NCI-H187 treated with DMSO at 0.1 percent for 48 hours (cell line): ENCODE results near the gene C19orf81.

Experiments
- DNase-seq: peaks from one replicate; lab custom pipeline; 2025; lab: John Stamatoyannopoulos, UW

The C19orf81 gene

DNA sequence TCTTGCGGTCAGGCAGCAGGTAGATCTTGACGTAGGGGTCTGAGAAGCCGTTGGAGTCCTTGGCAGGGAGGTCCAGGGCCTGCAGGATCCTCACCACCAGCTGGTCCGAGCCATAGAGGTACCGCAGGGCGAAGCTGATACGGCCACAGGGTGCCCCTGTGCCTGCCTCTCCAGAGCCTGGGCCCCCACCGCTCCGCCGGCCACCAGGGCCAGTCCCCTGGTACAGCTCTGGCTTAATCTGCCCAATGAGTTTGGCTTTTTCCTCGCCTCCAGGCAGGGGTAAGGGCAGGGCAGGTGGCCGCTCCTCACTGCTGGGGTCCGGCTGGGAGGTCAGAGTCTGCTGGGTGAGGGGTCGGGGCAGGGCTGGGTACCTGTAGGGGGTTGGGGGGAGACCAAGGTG is 19.4 kb upstream of the C19orf81 start:
- no peak for DNase-seq

DNA sequence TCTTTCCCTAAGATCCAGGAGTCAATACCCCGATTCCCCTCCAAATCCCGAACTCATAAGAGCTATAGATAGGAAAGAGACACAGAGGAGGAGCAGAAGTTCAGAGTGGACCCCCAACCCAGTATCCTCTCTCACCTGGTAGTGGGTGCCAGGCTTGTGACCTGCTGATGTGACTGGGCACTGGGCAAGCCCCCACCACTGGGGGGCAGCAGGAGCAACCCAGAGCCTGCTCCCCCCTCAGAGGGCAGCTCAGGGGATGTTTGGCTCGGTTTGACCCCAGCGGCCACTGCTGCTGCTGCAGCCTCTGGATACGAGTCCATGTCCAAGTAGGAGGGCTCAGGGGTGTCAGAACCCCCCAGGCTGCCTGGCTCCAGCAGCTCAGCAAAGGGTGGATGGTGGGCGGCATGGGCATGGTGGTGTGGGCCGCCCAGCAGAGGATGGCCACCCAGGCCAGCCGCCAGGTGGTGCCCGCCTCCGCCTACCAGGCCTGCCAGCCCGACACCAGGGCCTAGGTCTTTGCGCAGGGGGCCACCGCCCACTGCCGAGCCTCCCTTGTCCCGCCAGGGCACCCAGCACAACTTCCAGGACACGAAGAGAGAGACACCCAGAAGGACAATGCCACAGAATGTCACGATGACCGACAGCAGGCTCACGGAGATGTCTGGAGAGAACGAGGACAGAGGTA is 17.0 kb upstream of the C19orf81 start:
- DNase-seq = no peak

DNA sequence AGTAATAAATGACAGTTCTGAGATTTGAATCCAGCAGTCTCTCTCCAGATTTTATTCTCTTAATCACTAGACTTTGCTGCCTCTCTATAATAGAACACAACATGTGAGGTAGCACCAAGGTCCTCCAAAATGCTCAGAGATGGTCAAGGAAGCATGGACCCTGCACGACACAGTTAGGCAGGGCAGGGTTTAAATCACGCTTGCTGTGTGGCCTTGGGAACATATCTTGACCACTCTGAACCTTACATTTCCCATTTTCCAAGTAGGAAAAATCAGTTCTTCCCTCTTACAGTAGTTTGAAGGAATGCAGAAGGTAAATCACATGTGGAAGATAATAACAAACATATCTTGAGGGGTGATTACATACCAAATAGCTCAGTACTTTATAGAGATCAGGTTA is 15.9 kb upstream of the C19orf81 start:
- DNase-seq = no peak

DNA sequence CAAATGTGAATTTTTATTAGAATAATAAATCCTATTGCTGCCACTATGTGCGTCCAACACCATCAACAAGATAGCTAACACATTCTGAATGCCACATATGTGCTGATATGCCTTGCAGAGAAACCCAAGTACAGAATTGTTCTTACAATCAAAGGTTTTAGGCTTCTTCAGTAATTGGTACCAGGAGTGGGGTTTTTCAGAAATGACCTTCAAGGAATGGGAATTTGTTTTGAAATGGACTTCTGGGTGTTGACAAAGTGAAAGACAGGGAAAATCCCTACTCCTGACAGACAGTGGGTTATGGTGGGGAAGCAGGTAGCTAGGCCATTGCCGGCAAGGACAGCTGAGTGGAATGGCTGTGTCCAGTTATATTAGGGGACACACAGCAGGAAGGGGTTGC is 15.3 kb upstream of the C19orf81 start:
- no peak for DNase-seq

DNA sequence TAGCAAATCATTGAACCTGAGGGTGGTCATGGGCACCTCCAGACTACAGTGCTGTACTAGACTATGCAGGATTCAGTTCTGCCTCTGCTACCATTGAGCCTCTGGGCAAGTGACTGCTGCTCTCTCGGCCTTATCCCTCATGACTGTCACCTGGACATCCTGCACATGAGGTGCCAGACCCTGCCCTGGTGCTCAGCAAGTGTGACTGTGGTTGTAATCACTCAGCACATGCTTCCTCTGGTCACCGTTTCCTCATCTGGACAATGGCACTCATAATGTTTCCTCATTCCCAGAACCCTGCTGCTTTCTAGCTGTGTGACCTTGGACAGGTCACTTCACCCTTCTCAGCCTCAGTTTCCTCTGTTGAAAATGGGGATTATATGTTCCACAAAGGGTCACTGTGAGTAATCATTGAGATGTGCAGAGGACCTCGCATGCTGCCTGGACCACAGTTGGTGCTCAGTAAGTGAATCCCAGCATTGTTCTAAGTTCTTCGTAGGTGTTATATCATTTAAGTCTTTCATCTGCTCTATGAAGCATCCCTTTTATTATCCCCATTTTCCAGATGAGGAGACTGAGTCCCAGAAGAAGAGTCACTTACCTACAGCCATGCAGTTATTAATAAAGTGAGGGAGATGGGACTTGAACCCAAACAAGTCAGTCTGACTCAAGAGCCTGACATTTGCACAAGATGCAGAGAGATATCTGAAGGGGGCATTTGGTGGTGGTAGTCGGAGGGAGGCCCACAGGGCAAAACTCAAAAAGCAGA is 12.7 kb upstream of the C19orf81 start:
- no peak for DNase-seq

DNA sequence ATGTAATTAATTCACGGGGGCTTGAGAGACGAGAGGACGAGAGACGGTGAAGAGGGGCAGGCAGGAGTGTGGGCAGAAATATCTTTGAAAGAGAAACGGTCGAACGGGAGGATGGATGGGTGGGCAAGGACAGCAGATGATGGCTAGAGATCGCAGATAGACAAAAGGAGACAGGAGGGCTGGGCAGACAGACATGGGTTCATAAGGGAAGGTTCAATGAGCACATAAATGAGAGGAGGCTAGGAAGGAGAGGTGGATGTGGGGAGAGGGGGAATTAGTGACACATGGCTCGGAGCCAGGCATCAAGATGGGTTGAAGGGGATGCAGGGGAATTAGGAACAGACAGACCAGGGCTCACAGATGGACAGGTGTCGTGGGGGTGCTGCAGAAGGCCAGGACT is 10.6 kb upstream of the C19orf81 start:
- DNase-seq = no peak

DNA sequence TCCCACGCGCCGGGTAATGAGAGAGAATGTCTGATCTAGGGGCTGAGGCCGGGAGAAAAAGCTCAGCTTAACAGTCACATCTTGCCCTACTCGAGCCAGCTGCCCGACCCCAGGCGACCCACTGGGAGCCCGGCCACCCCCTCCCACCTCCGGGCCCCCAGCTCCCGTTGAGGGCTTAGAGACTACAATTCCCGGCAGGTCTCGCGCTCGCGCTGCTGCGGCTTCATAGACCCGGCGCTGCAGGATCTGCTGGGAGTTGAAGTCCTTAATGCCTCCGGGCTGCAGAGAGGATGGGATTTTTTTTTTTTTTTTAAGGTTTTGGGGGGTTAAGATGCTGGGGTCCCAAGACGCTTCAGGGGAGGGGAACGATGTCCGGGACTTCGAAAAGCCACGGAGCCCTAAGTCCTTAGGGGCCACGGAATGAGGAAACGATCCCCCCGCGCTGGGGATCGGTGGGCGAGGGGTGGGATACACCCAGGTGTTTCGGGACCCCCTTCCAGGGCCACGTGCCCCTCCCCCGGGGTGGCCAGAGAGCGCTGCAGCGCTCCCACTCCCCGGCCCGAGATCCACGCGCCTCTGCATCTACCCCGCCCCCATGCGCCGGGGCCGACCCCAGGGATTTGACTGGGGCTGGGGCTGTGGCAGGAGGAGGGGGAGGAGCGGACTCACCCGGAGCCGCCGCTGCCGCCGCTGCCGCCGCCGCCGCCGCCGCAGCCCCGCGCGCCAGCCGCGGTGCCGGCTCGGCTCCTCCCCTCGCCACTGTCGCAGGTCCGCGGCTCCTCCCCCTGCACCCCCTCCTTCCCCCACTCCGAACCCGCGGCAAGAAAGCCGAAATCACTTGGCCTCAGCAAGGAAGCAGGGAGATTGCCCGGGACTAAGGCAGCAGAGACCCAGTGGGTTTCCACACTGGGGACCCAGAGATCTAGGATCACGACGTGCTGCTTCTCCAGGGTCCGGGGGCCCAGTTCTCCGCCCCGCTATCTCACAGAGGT is 9.8 kb upstream of the C19orf81 start, which contains the start of gene SYT3:
Gene SYT3 (minus strand): TSS at position 761 of the 992 bp plus-strand sequence. CDS start 2,470 bp downstream, outside the sequence.
- no peak for DNase-seq

DNA sequence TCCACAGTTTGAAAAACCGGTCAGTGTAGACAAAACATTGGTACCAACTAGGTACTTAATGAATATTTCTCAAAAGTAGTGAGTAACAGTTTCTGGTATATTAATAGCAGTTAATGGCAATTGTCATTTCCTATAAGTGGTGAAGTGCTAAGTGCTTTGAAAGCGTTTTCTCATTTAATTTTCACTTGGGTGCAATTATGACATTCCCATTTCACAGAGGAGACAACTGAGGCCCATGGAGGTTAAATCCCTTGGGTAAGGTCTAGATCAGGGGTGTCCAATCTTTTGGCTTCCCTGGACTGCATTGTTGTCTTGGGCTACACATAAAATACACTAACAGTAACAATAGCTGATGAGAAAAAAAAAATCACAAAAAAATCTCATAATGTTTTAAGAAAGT is 8.9 kb upstream of the C19orf81 start:
- no peak for DNase-seq

DNA sequence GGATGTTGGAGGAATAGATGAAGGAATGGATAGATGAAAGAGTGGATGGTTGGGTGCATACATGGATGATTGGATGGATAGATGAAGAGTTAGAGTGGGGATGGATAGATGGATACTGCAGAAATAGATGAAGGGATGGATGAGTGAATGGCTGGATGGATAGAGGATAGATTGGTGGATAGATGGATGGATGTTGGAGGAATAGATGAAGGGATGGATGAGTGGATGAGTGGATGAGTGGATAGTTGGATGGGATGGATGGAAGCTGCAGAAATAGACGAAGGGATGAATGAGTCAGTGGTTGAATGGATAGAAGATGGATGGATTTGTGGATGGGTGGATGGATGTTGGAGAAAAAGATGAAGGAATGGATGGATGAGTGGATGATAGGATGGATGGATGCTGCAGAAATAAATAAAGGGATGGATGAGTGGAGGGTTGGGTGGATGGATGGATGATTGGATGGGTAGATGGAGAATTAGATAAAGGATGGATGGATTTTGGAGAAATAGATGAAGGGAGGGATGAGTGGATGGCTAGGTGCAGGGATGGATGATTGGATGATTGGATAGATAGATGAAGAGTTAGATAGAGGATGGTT is 4.8 kb upstream of the C19orf81 start:
- no peak for DNase-seq

DNA sequence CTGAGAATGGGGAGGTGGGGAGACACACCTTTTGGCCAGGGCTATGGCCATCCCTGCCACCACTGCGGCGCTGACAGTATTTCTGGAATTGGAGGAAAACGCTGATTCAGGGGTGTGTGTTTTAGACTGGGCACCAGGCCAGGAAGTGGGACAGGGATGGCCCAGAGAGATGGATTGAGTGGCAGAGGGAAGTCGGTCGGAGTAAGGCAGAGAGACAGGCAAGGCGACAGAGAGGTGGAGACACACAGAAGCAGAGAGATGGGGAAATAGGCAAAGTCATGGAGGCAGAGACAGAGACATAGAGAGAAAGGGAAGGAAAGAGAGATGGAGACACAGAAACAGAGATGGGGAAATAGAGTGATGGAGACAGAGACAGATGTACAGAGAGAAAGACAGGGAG is 4.1 kb upstream of the C19orf81 start:
- no peak for DNase-seq

DNA sequence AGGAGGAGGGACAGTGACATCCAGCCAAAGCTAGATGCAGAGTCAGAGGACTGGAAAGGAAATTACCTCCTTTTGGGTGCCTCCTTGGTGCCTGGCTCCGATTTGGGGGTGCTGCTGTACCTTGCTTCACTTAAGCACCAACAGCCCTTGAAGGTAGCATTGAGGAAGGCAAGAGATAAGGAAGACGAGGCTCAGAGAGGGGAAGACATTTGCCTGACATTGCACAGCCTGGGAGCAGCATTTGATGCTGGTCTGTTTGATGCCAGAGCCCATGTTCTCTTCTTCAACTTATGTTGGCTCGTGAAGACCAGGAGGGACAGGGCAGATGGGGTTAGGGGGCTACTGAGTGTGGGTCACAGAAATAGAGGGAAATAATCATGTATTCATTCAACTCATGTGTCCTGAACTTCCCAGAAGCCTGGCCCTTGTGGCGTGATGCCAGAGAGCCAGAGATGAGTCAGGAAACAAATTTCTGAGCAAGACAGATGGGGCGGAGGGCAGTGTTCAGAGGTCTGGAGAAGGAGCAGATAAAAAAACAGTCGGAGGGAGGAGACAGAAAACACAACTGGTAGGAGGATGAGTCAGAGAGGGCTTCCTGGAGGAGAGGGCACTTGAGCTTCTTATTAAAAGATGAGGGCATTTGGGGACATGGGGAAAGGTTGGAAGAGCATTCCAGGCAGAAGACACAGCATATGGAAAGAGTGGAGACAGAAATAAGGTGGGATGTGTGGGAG is 3.0 kb upstream of the C19orf81 start:
- DNase-seq = no peak

DNA sequence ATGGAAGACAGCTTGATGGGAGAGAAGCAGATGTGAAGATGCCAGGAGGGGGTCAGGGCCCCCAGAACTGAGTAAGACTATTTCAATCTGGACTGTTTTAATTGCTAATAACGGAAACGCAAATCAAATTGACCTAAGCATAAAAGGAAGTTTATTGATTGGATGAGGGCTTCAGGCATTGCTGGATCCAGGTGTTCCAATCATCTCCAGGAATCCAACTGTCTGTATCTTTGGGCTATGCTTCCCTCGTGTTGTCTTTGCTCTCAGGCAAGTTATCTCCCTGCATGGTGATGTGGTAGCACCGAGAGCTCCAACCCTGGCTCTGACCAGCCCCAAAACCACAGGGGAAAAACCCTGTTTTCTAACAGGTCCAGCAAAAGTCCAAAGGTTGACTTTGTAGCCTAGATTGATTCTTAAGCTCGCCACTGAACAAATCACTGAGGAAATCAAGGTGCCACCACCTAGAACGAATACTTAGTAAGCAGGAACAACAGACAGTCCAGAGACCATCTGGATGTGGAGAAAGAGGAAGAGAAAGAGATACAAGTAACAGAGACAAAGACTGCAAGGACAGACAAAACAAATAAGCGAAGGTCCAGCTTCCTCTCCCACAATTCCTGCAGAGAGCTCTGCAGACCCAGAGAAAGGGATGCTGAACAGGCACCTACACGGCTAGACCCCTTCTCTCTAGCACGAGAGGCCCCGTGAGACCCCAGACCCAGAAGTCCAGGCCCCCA is 1.2 kb upstream of the C19orf81 start:
- no peak for DNase-seq

DNA sequence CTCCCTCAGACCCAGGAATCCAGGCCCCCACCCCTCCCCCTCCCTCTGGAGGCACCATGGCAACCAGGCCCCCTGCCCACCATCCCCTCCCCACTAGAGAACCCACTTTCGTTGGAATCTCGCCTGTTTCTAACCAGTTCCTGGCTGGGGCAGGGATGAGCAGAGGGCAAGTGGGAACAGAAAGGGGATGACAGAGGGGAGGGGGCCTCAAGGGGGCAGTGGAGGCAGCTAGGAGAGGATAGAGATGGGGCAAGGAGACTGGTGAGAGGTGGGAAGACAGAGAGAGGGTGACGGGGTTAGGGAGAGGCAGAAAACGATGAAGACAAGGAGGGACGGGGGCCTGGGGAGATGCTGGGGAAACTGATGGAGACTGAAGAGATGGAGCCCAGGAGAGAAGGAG is 586 bp upstream of the C19orf81 start:
- no peak for DNase-seq

DNA sequence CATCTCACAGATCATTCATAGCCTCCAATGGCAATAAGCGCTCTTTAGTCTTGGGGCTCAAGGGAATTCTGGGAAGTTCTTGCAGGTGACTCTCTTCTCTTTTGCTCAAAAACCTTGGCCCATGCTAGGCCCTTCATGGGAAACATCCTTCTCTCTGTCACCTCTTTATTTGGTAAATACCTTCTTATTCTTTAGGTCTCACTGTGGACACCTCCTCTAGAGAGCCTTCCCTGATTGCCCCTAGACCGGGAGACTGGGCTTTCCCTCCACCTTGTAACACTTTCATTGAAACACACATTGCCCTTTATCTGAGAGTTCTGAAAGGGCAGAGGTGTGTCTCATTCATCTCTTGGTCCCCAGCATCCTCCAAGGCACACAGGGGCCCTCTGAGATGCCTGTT is 1.9 kb downstream of the C19orf81 start:
- no peak for DNase-seq

DNA sequence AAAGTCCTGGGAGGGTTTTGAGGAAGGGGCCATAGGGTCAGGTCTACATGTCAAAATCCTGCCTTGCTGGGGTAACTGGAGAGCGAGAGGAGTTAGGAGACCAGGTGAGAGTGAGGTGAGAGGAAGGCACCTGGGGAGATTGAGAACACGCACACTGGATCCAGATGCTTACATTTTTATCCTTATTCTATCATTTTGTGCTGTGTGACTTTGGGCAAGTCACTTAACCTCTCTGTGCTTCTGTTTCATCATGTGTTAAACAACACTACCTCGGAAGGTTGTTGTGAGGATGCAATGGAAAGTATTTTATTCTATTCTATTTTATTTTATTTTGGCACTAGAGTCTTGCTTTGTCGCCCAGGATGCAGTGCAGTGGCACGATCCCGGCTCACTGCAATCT is 3.5 kb downstream of the C19orf81 start:
- DNase-seq = no peak

DNA sequence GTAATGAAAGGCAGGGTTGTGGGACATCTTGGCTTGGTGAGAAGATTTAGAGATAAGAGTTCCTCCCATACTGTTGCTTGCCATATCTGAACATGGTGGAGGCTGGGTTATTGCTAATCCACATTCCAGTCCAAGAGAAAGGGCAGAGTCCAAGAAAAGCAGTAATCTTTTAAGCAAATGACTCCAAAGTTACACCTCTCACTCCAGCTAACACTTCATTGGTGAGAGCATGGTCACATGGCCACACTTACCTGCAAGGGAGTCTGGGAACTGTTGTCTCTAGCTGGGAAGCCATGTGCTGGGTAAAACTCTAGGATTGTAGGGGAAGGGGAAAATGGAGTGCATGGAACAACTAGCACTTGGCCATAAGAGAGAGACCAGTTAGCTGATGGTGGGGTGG is 5.6 kb downstream of the C19orf81 start:
- DNase-seq = no peak

DNA sequence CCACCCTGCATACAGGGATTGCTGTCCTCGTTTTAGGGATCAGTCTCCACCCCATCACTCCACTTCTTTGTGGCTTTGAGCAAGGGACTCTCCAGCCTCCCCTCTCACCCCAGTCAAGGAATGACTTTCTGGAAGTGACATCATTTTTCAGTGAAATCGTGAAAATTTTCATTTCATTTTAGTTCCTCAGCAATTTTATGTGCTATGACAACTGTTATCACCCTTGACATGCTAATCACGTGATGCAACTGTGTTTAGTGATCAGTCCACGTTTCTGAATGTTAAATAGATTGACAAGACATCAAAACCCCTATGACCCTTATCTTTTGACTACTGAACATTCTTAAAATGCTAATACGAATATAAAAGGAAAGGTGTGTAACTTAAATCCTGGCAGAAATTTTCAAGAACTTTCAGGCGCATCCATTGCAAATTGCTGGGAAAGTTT is 8.0 kb downstream of the C19orf81 start:
- DNase-seq = no peak

DNA sequence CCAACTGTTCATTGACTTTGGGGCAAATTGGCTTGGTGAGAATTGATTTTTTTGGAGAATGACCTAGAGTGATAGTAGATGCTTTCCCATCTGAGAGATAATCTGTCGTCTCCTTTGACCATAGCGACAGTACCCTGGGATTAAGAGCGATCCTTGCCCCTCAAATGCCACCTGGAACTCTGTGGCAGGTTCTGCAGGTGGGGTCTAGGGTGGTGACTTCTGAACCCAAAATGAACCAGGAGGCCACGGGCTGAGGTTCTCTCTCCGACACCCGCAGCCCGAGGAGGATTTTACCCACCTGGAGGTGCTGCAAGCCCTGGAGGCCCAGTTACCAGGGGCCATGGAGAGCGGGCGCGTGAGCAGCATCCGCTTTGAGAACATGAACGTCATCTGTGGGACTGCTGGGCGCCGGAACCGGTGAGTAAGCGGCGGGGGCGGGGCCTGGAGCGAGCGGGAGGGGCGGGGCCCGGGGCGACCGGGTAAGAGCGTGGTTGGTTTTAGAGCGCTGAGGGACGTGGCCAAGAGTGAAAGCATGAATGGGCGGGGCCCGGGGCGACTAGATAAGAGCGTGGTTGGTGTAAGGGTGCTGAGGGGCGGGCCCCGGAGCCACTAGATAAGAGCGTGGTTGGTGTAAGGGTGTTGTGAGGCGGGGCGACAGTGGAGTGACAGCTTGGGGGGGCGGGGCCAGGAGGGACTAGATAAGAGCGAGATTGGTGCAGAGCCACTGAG is 8.6 kb downstream of the C19orf81 start:
- no peak for DNase-seq

DNA sequence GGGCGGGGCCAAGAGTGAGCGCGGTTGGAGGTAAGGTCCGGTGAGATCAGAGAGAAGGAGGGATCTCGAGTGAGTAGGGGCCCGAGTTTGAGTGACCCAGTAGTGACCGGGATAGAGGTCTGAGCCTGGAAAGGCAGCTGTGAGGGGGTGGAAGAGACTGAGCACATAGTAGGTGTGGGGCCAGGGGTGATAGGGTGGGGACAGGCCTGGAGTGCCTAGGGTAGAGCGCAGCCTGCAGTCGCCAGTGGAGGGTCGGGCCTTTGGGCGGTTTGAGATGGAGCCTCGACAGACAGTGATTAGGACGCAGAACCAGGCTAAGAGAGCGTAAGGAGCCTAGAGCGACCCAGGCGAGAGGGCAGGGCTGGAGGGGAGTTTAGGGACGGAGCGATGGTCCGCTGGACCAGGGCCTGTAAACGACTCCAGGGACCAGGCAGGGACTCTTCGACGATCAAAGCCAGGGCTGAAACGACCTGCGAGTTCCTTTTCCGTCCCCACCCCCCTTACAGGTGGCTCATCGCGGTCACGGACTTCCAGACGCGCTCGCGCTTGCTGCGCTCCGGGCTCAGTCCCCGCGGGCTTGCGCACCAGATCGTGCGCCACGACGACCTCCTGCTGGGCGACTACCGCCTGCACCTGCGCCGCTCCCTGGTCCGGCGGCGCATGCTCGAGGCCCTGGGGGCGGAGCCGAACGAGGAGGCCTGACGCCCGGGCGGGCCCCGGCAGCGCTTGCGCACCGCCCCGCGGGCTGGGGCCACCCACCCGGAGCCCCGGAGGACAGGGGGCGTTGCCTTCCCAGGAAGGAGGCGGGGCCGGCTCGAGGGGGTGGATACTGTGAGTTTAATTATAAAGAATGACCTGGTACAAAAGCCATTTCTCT is 9.4 kb downstream of the C19orf81 start:
- no peak for DNase-seq
